22Rv1 (cell line): ENCODE data around the gene ARHGAP23.
"Not testable (repeated sequence)": the region's sequence is repeated elsewhere in the genome, so short reads cannot be mapped to it uniquely, and the experiment has no call there.

Experiments used
- H3K27ac ChIP-seq: fragments of 450-650 bp; 2 replicates; pipeline ENCODE4 v1.5.1; 2017
- ZFX ChIP-seq: fragments of 450-650 bp; IDR thresholded peaks from 2 replicates; pipeline ENCODE4 v1.6.1; 2017; ENCODE audit warnings: antibody characterized with exemption, borderline replicate concordance
- TF ChIP-seq, protein P1 (sequence below): fragments of 450-650 bp; IDR thresholded peaks from 2 replicates; pipeline ENCODE4 v1.5.1; 2017; ENCODE audit warnings: mild to moderate bottlenecking

The ARHGAP23 gene

DNA sequence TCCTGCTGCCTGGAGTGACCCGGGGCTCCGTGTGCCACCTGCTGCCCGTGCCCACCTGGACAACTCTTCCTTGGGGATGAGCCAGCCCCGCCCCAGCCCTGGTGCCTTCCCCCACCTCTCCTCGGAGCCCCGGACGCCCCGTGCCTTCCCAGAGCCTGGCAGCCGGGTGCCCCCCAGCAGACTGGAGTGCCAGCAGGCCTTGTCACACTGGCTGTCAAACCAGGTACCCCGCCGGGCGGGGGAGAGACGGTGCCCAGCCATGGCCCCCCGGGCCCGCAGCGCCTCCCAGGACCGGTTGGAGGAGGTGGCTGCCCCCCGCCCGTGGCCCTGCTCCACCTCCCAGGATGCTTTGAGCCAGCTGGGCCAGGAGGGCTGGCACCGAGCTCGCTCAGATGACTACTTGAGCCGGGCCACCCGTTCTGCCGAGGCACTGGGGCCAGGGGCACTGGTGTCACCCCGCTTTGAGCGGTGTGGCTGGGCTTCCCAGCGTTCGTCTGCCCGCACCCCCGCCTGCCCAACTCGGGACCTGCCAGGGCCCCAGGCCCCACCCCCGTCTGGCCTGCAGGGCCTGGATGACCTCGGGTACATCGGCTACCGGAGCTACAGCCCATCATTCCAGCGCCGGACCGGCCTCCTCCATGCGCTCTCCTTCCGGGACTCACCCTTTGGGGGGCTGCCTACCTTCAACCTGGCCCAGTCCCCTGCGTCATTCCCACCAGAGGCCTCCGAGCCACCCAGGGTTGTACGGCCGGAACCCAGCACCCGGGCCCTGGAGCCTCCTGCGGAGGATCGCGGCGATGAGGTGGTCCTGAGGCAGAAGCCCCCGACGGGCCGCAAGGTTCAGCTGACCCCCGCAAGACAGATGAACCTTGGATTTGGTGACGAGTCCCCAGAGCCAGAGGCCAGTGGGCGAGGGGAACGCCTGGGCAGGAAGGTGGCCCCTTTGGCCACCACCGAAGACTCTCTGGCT is 38.4 kb downstream of the ARHGAP23 start:
- no peak for TF ChIP-seq ZFX
- H3K27ac ChIP-seq: no peak overlapping the region

DNA sequence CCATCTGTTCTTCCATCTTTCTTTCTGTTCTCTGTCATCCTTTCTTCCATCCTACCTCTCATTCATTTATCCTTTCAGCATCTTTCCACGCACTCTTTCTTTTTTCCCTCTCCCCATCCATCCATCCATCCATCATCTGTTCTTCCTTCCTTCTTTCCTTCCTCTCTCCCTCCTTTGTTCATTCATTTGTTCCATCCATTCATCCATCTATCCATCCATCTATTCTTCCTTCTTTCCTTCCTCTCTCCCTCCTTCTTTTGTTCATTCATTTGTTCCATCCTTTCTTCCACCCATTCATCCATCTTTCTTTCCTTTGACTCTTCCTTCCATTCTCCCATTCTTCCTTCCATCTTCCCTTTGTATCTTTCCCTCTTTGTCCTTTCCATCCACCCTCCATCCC is 39.2 kb downstream of the ARHGAP23 start:
- TF ChIP-seq ZFX: no peak
- TF ChIP-seq, protein P1, sequence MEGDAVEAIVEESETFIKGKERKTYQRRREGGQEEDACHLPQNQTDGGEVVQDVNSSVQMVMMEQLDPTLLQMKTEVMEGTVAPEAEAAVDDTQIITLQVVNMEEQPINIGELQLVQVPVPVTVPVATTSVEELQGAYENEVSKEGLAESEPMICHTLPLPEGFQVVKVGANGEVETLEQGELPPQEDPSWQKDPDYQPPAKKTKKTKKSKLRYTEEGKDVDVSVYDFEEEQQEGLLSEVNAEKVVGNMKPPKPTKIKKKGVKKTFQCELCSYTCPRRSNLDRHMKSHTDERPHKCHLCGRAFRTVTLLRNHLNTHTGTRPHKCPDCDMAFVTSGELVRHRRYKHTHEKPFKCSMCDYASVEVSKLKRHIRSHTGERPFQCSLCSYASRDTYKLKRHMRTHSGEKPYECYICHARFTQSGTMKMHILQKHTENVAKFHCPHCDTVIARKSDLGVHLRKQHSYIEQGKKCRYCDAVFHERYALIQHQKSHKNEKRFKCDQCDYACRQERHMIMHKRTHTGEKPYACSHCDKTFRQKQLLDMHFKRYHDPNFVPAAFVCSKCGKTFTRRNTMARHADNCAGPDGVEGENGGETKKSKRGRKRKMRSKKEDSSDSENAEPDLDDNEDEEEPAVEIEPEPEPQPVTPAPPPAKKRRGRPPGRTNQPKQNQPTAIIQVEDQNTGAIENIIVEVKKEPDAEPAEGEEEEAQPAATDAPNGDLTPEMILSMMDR: no peak
- H3K27ac ChIP-seq: no peak overlapping the region

DNA sequence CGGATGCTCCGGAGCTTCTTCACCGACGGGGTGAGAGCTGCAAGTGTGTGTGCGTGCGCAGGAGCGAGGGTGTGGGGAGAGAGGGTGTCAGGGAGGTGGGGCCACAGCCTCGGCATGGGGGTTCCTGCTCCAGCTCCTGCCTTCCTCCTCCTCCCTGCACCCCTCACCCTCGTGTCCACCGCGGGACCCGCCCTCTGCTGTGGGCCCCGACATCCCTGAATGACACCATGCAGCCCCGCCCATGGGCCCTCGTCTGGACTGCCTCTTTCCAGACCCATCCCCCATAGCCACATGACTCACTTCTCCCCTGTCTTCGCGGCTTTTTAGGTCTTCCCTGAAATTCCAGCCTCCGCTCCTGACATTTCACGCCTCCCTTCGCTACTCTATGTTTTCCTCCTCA is 41.6 kb downstream of the ARHGAP23 start:
- no peak for TF ChIP-seq ZFX
- TF ChIP-seq, protein P1: no peak
- no peak overlapping the region for H3K27ac ChIP-seq

DNA sequence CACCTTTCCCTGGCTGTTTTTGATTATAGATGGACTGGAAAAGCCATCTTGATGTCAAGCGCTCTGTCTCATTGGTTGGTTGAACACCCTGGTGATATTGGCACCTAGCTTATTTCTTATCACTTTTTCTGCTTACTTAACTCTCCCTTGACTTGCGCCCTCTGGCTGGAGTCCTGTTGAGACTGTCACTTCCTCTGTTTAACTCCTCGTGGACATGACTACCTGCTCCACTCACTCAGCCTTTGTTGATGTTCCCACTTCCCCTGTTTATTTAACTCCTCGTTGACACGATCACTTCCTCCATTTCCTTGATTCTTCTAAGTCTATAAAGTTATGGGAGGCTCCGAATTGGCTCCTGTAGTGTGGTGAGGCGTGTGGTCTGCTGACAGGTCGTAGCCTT is 43.0 kb downstream of the ARHGAP23 start:
- H3K27ac ChIP-seq: not testable (repeated sequence)

DNA sequence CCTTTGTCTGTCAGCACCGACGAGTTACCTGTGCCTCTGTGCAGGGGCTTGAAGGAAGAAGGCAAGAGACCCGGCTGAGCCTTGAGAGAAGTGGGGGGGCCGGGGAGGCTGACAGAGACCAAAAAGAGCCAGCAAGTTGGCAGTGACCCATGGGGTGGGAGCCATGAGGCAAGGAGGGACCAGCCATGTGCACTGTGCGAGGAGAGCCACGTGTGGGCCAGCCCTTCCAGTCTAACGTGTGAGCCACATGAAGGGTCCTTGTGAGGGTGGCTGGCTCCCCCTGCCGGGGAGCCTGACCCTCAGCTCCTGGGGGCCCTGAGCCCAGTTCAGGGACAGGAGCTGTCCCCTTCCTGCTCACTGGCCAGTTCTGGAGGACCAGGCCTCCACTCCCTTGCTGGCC is 46.4 kb downstream of the ARHGAP23 start:
- not testable (repeated sequence) for H3K27ac ChIP-seq
- TF ChIP-seq, protein P1: peak; percentile 34

DNA sequence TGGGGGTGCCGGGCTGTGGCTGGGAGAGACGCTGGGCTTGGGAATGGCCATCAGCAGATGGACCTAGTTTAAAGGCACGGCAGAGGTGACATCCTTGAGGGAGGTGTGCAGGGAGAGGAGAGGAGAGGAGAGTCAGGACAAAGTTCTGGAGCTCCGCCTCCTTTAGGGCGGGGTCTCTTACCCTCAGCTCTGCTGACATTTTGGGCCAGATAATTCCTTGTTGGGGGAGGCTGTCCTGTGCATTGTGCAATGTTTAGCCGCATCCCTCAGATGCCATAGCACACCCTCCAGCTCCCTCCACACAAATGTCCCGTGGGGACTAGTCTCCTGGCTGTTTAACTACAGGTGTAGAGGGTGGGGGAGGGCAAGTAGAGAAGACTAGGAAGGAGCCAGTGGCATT is 48.3 kb downstream of the ARHGAP23 start:
- H3K27ac ChIP-seq: no peak overlapping the region

DNA sequence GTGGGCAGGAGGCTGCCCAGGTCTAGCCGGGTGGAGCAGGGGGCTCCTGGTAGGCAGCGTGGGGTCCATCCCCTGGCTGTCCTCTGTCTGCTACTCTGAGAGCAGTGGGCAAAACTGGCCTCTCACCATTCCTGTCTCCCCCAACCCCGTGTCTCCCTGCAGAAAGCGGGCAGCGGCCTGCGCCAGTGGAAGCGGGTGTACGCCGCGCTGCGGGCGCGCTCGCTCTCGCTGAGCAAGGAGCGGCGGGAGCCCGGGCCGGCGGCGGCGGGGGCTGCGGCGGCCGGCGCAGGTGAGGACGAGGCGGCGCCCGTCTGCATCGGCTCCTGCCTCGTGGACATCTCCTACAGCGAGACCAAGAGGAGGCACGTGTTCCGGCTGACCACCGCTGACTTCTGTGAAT is 49.2 kb downstream of the ARHGAP23 start:
- H3K27ac ChIP-seq: not testable (repeated sequence)

More for the DNA sequence above, 48.3 kb downstream of the ARHGAP23 start:
- TF ChIP-seq ZFX: no peak
- TF ChIP-seq, protein P1: no peak

DNA sequence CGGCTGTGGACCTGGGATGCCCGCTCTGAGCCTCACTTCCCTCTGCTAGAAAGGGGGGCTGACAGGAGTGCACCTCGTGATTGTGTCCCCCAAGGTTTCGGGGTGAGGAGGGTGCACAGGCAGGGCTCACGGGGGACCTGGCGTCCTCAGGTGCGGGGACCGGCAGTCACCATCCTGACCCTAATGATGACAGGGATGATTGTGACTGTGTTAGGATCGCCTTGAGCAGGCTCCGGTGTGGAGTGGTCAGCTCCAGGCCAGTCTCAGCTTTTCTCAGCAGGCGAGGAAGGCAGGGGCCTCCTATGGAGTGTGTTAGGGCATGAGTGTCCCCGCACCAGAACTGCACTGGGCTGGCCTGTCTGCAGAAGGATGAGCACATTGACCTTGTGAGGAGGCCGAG is 49.7 kb downstream of the ARHGAP23 start:
- not testable (repeated sequence) for H3K27ac ChIP-seq

DNA sequence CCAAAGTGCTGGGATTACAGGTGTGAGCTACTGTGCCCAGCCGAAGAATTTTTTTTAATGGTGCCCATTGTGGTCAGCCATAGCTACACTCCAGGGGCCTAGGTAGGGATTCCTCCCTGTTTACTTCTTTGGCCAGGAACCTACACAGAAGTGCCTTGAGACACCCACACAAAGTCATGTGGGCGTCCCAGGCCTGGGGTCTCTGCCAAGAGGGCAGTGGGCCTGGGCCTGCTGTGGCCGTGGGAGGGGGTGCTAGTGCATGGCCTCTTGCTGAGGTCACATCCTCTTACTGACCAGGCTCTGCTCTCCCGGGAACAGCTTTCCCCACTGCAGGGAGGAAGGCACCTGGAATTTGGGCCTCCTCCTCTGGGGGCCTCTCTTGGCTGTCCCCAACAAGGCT is 50.4 kb downstream of the ARHGAP23 start:
- not testable (repeated sequence) for H3K27ac ChIP-seq

DNA sequence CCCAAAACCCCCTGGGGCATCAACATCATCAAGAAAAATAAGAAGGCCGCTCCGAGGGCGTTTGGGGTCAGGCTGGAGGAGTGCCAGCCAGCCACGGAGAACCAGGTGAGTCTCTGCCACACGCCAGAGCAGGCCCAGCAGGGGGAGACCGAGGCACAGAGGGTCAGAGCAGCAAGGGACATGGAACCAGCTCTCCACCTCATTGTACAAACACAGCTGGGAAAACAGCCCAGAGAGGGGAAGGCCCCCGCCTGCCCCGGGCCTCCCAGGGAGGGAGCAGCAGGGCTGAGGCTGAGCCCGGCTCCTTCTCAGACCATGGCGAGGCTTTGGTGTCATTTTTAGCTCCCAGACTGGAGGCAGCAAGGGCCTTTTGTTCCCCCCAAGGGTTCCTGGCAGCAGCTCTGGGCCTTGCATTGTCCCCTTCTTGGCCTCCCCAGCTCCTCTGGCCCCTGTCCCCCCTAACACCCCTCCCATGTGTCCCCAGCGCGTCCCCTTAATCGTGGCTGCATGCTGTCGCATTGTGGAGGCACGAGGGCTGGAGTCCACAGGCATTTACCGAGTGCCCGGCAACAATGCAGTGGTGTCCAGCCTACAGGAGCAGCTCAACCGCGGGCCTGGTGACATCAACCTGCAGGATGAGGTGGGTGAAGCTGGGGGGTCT is 53.9 kb downstream of the ARHGAP23 start:
- not testable (repeated sequence) for H3K27ac ChIP-seq

DNA sequence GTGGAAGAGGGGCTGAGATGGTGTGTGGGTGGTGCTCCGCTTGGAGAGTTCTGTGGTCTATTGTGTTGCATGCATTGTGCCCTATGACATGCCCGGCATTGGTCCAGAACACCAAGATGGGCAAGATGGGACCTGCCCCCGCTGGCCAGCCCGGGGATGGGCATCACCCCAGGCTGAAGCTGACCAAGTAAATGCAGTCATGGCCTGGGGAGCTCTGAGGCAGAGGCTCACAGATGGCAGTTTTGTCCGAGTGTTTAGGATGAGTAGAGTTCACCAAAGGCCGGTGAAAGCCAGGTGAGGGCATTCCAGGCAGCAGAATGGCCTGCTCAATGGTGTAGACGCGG is 54.4 kb downstream of the ARHGAP23 start:
- H3K27ac ChIP-seq: not testable (repeated sequence)
